ENCODE results near the gene VCL.

DNA sequence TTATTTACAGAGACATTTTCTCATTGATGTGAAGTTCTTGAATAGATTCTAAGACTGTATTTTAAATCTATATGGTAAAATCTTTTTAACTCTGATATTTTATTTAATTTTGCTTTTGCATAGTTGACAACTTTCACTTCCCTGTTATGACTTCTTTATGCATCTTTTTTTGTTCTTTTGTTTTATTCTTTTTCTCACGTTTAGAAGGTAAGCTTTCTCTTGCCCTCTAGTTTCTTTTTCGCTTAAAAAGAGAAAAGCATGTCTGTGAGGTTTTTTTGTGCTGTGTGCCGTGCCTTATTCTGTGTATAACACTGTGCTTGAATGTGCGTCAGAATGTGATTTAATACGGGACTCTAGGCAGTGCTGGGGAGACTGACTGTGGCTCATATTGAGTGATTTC is 78.0 kb downstream of the VCL start:
- TF ChIP-seq EP300 (IDR thresholded peaks at IDR 0.05; ENCODE audit: borderline replicate concordance) (no peak), CREB1 (IDR thresholded peaks at IDR 0.05; ENCODE audit: low read depth) (no peak), RAD21 (IDR thresholded peaks at IDR 0.05; ENCODE audit: low read depth) (no peak), YY1 (IDR thresholded peaks at IDR 0.05; ENCODE audit: low read depth) (no peak), NFIC (IDR thresholded peaks at IDR 0.05) (no peak), TCF12 (IDR thresholded peaks at IDR 0.05; ENCODE audit: low read depth) (no peak), EGR1 (IDR thresholded peaks at IDR 0.05) (no peak), CEBPB (IDR thresholded peaks at IDR 0.05) (no peak), TEAD4 (IDR thresholded peaks at IDR 0.05) (no peak)
- TF ChIP-seq, protein P1, sequence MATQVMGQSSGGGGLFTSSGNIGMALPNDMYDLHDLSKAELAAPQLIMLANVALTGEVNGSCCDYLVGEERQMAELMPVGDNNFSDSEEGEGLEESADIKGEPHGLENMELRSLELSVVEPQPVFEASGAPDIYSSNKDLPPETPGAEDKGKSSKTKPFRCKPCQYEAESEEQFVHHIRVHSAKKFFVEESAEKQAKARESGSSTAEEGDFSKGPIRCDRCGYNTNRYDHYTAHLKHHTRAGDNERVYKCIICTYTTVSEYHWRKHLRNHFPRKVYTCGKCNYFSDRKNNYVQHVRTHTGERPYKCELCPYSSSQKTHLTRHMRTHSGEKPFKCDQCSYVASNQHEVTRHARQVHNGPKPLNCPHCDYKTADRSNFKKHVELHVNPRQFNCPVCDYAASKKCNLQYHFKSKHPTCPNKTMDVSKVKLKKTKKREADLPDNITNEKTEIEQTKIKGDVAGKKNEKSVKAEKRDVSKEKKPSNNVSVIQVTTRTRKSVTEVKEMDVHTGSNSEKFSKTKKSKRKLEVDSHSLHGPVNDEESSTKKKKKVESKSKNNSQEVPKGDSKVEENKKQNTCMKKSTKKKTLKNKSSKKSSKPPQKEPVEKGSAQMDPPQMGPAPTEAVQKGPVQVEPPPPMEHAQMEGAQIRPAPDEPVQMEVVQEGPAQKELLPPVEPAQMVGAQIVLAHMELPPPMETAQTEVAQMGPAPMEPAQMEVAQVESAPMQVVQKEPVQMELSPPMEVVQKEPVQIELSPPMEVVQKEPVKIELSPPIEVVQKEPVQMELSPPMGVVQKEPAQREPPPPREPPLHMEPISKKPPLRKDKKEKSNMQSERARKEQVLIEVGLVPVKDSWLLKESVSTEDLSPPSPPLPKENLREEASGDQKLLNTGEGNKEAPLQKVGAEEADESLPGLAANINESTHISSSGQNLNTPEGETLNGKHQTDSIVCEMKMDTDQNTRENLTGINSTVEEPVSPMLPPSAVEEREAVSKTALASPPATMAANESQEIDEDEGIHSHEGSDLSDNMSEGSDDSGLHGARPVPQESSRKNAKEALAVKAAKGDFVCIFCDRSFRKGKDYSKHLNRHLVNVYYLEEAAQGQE (IDR thresholded peaks at IDR 0.05; ENCODE audit: low read depth) = no peak
- TF ChIP-seq, protein P2, sequence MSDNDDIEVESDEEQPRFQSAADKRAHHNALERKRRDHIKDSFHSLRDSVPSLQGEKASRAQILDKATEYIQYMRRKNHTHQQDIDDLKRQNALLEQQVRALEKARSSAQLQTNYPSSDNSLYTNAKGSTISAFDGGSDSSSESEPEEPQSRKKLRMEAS (IDR thresholded peaks at IDR 0.05) = no peak
